NCI-H2227 (cell line): ENCODE data around the gene CNOT1.
"Not testable (repeated sequence)": the region's sequence is repeated elsewhere in the genome, so short reads cannot be mapped to it uniquely, and the experiment has no call there.

Experiments
- DNase-seq: peaks from one replicate; lab custom pipeline; 2025; ENCODE audit not compliant: unreplicated experiment; lab: John Stamatoyannopoulos, UW

The CNOT1 gene

GRCh38 chr16:58582971-58583765, 46.5 kb downstream of the CNOT1 start:
- no peak for DNase-seq

- DNase-seq: no peak
Measured at GRCh38 chr16:58582133-58582532, 47.5 kb downstream of the CNOT1 start.

GRCh38 chr16:58579587-58579986, 50.0 kb downstream of the CNOT1 start:
- no peak for DNase-seq

- DNase-seq: no peak
Measured at GRCh38 chr16:58578642-58579041, 51.0 kb downstream of the CNOT1 start.

GRCh38 chr16:58577141-58577540, 52.5 kb downstream of the CNOT1 start:
- no peak for DNase-seq

- DNase-seq: no peak
Measured at GRCh38 chr16:58574895-58575294, 54.7 kb downstream of the CNOT1 start.

GRCh38 chr16:58565697-58566096, 63.9 kb downstream of the CNOT1 start:
- not testable (repeated sequence) for DNase-seq

- DNase-seq: no peak
Measured at GRCh38 chr16:58563775-58564174, 65.9 kb downstream of the CNOT1 start.

- DNase-seq: no peak
Measured at GRCh38 chr16:58563235-58563634, 66.4 kb downstream of the CNOT1 start.

- DNase-seq: no peak
Measured at GRCh38 chr16:58556678-58557077, 72.9 kb downstream of the CNOT1 start.

GRCh38 chr16:58551496-58551895, 78.1 kb downstream of the CNOT1 start:
- no peak for DNase-seq

- DNase-seq: no peak
Measured at GRCh38 chr16:58548378-58548777, 81.2 kb downstream of the CNOT1 start.

- DNase-seq: no peak
Measured at GRCh38 chr16:58543685-58544084, 85.9 kb downstream of the CNOT1 start.

GRCh38 chr16:58542291-58542690, 87.3 kb downstream of the CNOT1 start:
- DNase-seq: no peak

- no peak for DNase-seq
Measured at GRCh38 chr16:58541711-58542110, 87.9 kb downstream of the CNOT1 start.

- no peak for DNase-seq
Measured at GRCh38 chr16:58537124-58537906, 92.3 kb downstream of the CNOT1 start.

GRCh38 chr16:58536278-58536677, 93.3 kb downstream of the CNOT1 start:
- DNase-seq: no peak

- DNase-seq: no peak
Measured at GRCh38 chr16:58535100-58535499, 94.5 kb downstream of the CNOT1 start.

GRCh38 chr16:58533751-58534470, 95.7 kb downstream of the CNOT1 start:
- DNase-seq: no peak

GRCh38 chr16:58532414-58532813, 97.2 kb downstream of the CNOT1 start:
- DNase-seq: no peak

GRCh38 chr16:58530179-58530578, 99.4 kb downstream of the CNOT1 start:
- DNase-seq: no peak

GRCh38 chr16:58519707-58520106, 109.9 kb downstream of the CNOT1 start:
- DNase-seq: no peak
